G401 (cell line): ENCODE measurements around the gene CDH4. TPM values are rescaled to one million over a fixed set of nuclear protein-coding genes. Genes with fewer than 3 reads are reported as not detected.

Source experiments
- DNase-seq: peaks from one replicate; pipeline ENCODE4 v3.0.0-alpha.2; 2015; ENCODE audit warnings: low spot score
- in situ Hi-C: cut with HindIII; loops from 2 replicates; pipeline ENCODE4 v1.10.0; 2016; ENCODE audit warnings: low sequenced_read_pairs, mixed read lengths
- total RNA-seq: library from RNA; depleted of rRNA; stranded (reverse); fragments of >200 nt; shearing (Covaris generic); gene quantifications from 2 replicates; pipeline ENCODE4 v1.2.3, GENCODE V29; 2014

CDH4 gene
- total RNA-seq, 1 experiment from 2014 or later: 12.9 TPM

GRCh38 chr20:61654726-61655125, 402.7 kb downstream of the CDH4 start:
- in situ Hi-C loops: no loop called here

GRCh38 chr20:61655591-61655990, 403.5 kb downstream of the CDH4 start:
- DNase-seq: no peak
- in situ Hi-C loops: no loop called here

More at GRCh38 chr20:61654726-61655125, 402.7 kb downstream of the CDH4 start:
- no peak for DNase-seq

GRCh38 chr20:61656198-61656597, 404.1 kb downstream of the CDH4 start:
- in situ Hi-C loops: no loop called here
- DNase-seq: no peak

GRCh38 chr20:61657721-61658377, 405.8 kb downstream of the CDH4 start:
- in situ Hi-C loops: no loop called here

GRCh38 chr20:61658563-61658962, 406.5 kb downstream of the CDH4 start:
- DNase-seq: no peak
- in situ Hi-C loops: no loop called here

More at GRCh38 chr20:61657721-61658377, 405.8 kb downstream of the CDH4 start:
- DNase-seq: no peak

- in situ Hi-C loops: no loop called here
- no peak for DNase-seq
Measured at GRCh38 chr20:61659246-61659993, 407.4 kb downstream of the CDH4 start.

- in situ Hi-C loops: no loop called here
- no peak for DNase-seq
Measured at GRCh38 chr20:61659994-61660346, 407.9 kb downstream of the CDH4 start.

GRCh38 chr20:61660559-61660958, 408.5 kb downstream of the CDH4 start:
- no peak for DNase-seq
- in situ Hi-C loops: no loop called here

- no peak for DNase-seq
- in situ Hi-C loops: no loop called here
Measured at GRCh38 chr20:61661025-61661424, 409.0 kb downstream of the CDH4 start.

GRCh38 chr20:61661583-61661982, 409.5 kb downstream of the CDH4 start:
- in situ Hi-C loops: no loop called here

GRCh38 chr20:61662226-61662967, 410.3 kb downstream of the CDH4 start:
- DNase-seq: no peak
- in situ Hi-C loops: no loop called here

More at GRCh38 chr20:61661583-61661982, 409.5 kb downstream of the CDH4 start:
- no peak for DNase-seq

- in situ Hi-C loops: no loop called here
Measured at GRCh38 chr20:61662968-61663331, 410.9 kb downstream of the CDH4 start.

GRCh38 chr20:61663521-61664425, 411.7 kb downstream of the CDH4 start:
- in situ Hi-C loops: no loop called here
- DNase-seq: no peak

More at GRCh38 chr20:61662968-61663331, 410.9 kb downstream of the CDH4 start:
- DNase-seq: no peak

GRCh38 chr20:61664556-61665320, 412.7 kb downstream of the CDH4 start:
- in situ Hi-C loops: no loop called here
- no peak for DNase-seq

GRCh38 chr20:61665528-61666470, 413.7 kb downstream of the CDH4 start:
- in situ Hi-C loops: no loop called here
- DNase-seq: no peak

- in situ Hi-C loops: no loop called here
- DNase-seq: no peak
Measured at GRCh38 chr20:61666471-61666832, 414.4 kb downstream of the CDH4 start.

GRCh38 chr20:61667056-61667792, 415.2 kb downstream of the CDH4 start:
- no peak for DNase-seq

More at GRCh38 chr20:61667056-61667792, 415.2 kb downstream of the CDH4 start:
- in situ Hi-C loops: no loop called here
